ENCODE results near the gene XXYLT1.

GRCh38 chr3:195116407-195117185 lies 154.4 kb downstream of the XXYLT1 start:
- TF ChIP-seq CTCF (IDR thresholded peaks at IDR 0.05) = no peak
- no peak for TF ChIP-seq POLR2A (IDR thresholded peaks at IDR 0.05)
- no peak for TF ChIP-seq EP300 (IDR thresholded peaks at IDR 0.05)

Data from tibial nerve (tissue), 4 donors.